ENCODE results near the gene RNF34.

Gene RNF34

DNA sequence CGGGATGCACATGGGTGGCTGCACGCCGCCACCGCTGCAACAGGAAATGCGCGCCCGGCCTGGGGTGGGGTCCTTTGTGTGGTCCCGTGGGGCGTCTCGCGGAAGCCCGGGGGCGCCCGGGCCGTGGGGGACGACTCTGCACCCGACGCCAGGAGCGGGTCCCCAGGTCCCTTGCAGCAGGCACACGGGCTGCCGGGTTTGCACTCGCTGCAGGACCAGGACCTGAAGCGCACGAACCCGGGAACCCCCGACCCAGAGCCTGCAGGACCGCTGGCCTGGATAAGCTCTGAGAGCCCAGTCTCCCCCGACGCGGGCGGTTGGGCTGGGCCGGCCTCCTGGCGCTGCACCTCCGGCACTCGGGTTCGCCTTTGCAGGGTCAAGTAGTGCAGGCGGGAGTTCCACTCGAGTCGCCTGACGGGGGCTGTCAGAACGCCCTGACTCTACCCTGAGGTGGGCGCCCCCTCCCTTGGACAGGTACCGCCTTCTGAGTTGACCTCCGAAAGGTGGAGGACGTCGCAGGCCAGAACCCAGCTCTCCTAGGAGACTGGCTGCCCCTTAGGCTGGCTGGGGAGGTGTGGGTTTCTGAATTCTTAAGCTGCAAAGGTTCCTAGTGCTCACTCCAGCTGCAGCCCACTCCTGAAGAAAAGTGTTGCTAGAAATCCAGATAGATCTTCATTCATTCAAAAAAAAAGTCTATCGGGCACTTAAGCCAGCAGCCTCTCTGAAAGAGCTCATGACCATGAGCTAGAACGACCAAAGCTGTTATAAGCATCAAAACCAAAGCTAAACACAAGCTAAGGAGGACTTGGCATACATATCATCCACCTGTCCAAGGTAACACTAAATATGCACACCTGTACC lies 68.0 kb downstream of the RNF34 start:
- DNase-seq: peak; percentile 87

- DNase-seq: peak; percentile 43
These were observed 68.5 kb downstream of the RNF34 start for GRCh38 chr12:121468499-121468801.

- no peak for DNase-seq
These were observed 70.8 kb downstream of the RNF34 start for GRCh38 chr12:121470751-121471150.

DNA sequence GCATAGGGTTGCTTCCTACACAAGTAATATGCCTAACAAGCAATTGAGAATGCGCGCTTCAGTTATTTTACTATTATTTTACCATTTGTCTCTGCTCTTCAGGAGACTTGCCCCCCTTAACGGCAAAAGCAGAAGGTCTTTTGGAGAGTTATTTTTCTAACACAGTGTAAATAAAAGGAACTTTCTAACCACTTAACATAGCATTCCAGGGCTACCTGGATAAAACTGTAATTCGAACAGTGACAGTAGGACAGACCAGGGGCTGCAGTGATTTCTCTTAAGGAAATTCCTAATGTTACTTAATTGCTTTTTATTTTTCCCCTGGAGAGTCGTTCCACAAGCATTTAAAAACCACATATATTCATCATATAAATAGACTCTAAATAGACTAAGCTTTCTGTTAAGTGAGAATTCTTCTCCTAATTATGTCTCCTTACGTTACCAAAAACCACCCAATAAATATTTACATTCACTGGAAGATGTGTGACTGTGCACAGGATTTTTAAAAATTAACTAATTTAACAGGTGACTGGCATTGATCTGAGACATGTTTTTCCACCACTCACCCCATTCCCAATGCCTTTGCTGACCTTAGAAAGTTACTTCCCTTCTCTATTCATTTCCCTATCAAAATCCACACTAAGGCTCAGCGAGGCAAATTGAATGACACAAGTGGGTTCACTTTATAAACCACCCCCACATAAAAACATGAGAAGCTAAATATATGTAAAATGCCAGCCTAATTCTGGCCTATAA lies 72.4 kb downstream of the RNF34 start:
- no peak for DNase-seq

Measured in retina (tissue), 1 donor.